HCT116 (cell line): Measurements from ENCODE around the gene PDE6B. TPM values are rescaled to one million over a fixed set of nuclear protein-coding genes. Genes with fewer than 3 reads are reported as not detected.

Source experiments
- ATAC-seq: fragments of 200-7000 bp; cut with Tn5 transposase; 2 replicates; pipeline ENCODE4 v1.9.1; 2020; ENCODE audit warnings: mild to moderate bottlenecking, moderate library complexity
- BruUV-seq: library from RNA; stranded (reverse); fragments of 400-500 nt; replicated peaks from 2 replicates; lab custom pipeline; 2021; lab: Mats Ljungman, UMichigan
- CTCF ChIA-PET: fragments of 300-600 bp; sonication (Branson Sonifier 250); formaldehyde crosslinking; loops from one replicate; lab custom pipeline; 2021; ENCODE audit warnings: antibody characterized with exemption; lab: Charles Lee
- POLR2A ChIA-PET: fragments of 300-600, 350-600 bp; sonication (Branson Sonifier 250); formaldehyde crosslinking; loops from one replicate; lab custom pipeline; 2021; ENCODE audit warnings: antibody characterized with exemption; lab: Charles Lee
- RAD21 ChIA-PET, 2 experiments: fragments of 300-600 bp; sonication (Branson Sonifier 250); formaldehyde crosslinking; loops; one replicate each; lab custom pipeline; 2023; ENCODE audit warnings: low total read pairs in 2 of 2; ENCODE audit not compliant: uncharacterized antibody in 2 of 2, unreplicated experiment in 2 of 2, low non-redundant PET in 1 of 2; lab: Charles Lee
- DNase-seq: peaks from one replicate; pipeline ENCODE4 v3.0.0-alpha.2; 2010; ENCODE audit warnings: low read depth, low spot score
- H2AFZ ChIP-seq: fragments of 200-600 bp; shearing (Covaris generic), sonication (generic); 2 replicates; pipeline ENCODE4 v1.6.1; 2017; ENCODE audit warnings: low read depth, mixed run types, mixed read lengths, antibody characterized with exemption, low read length; ENCODE audit not compliant: poor library complexity, severe bottlenecking
- H3K27ac ChIP-seq: 2 replicates; pipeline ENCODE4 v1.5.1; 2012; ENCODE audit warnings: low read depth, low read length
- H3K27me3 ChIP-seq: fragments of 200-600 bp; sonication (generic); 2 replicates; pipeline ENCODE4 v1.6.1; 2016; ENCODE audit warnings: mixed run types, low read length, mixed read lengths; ENCODE audit not compliant: insufficient read depth
- H3K36me3 ChIP-seq, 2 experiments: fragments of 200-500 bp in 1 of 2; fragments of 200-600 bp in 1 of 2; sonication (Bioruptor generic) in 1 of 2; sonication (generic) in 1 of 2; 2 replicates each; pipeline versions ENCODE4 v1.5.1 to v1.6.1; 2014 to 2016; ENCODE audit warnings: low read length in 2 of 2, inconsistent platforms in 1 of 2, mixed read lengths in 1 of 2, mixed run types in 1 of 2; ENCODE audit not compliant: insufficient read depth in 2 of 2, control insufficient read depth in 1 of 2
- H3K4me1 ChIP-seq, 2 experiments: fragments of 200-600 bp in 1 of 2; sonication (generic) in 1 of 2; 2 replicates each; pipeline versions ENCODE4 v1.5.1 to v1.6.1; 2012 to 2017; ENCODE audit warnings: low read length in 2 of 2, inconsistent platforms in 1 of 2, mild to moderate bottlenecking in 1 of 2, mixed read lengths in 1 of 2, mixed run types in 1 of 2, moderate library complexity in 1 of 2; ENCODE audit not compliant: insufficient read depth in 2 of 2, control insufficient read depth in 1 of 2
- H3K4me2 ChIP-seq: fragments of 200-600 bp; sonication (generic); 2 replicates; pipeline ENCODE4 v1.6.1; 2017; ENCODE audit warnings: mixed run types, low read length, mixed read lengths
- H3K4me3 ChIP-seq, 2 experiments: fragments of 200-600 bp in 1 of 2; sonication (generic) in 1 of 2; replicated peaks in 1 of 2; 2 replicates each; pipeline ENCODE4 v1.5.1; 2011 to 2016; ENCODE audit warnings: low read length in 2 of 2, control low read depth in 1 of 2, low read depth in 1 of 2, mild to moderate bottlenecking in 1 of 2, mixed read lengths in 1 of 2, mixed run types in 1 of 2
- H3K79me2 ChIP-seq: fragments of 200-600 bp; sonication (generic); 2 replicates; pipeline ENCODE4 v1.6.1; 2017; ENCODE audit warnings: mild to moderate bottlenecking, mixed run types, low read length, moderate library complexity, mixed read lengths; ENCODE audit not compliant: insufficient read depth
- H3K9ac ChIP-seq: fragments of 200-600 bp; sonication (generic); 2 replicates; pipeline ENCODE4 v1.6.1; 2016; ENCODE audit warnings: low read length, mixed read lengths
- H3K9me2 ChIP-seq: fragments of 200-600 bp; sonication (generic), shearing (Covaris generic); 2 replicates; pipeline ENCODE4 v1.6.1; 2017; ENCODE audit warnings: mixed run types, mild to moderate bottlenecking, moderate library complexity; ENCODE audit not compliant: insufficient read depth
- H3K9me3 ChIP-seq, 2 experiments: fragments of 200-500 bp in 1 of 2; fragments of 200-600 bp in 1 of 2; sonication (Bioruptor generic) in 1 of 2; sonication (generic) in 1 of 2; 2 replicates each; pipeline ENCODE4 v1.6.1; 2014 to 2017; ENCODE audit warnings: low read length in 2 of 2, mixed read lengths in 2 of 2, inconsistent platforms in 1 of 2, low read depth in 1 of 2, mild to moderate bottlenecking in 1 of 2, mixed run types in 1 of 2, moderate library complexity in 1 of 2; ENCODE audit not compliant: control insufficient read depth in 1 of 2, insufficient read depth in 1 of 2
- H4K20me1 ChIP-seq: fragments of 200-600 bp; sonication (generic), shearing (Covaris generic); 2 replicates; pipeline ENCODE4 v1.6.1; 2017; ENCODE audit warnings: mixed run types, mild to moderate bottlenecking, moderate library complexity; ENCODE audit not compliant: insufficient read depth
- CBX3 ChIP-seq: IDR thresholded peaks from 2 replicates; pipeline ENCODE4 v1.6.1; 2012; ENCODE audit warnings: low read depth
- EZH2 ChIP-seq: fragments of 200-600 bp; sonication (generic); IDR thresholded peaks from 2 replicates; pipeline ENCODE4 v1.6.1; 2017; ENCODE audit warnings: antibody characterized with exemption, mixed run types
- FOSL1 ChIP-seq: IDR thresholded peaks from 2 replicates; pipeline ENCODE4 v1.6.1; 2012; ENCODE audit warnings: low read depth
- JUND ChIP-seq: IDR thresholded peaks from 2 replicates; pipeline ENCODE4 v1.6.1; 2012
- POLR2A ChIP-seq: IDR thresholded peaks from 2 replicates; pipeline ENCODE4 v1.7.0; 2011; ENCODE audit warnings: borderline replicate concordance; ENCODE audit not compliant: insufficient read depth, insufficient read length; ENCODE audit errors: extremely low read depth
- POLR2AphosphoS5 ChIP-seq: IDR thresholded peaks from 2 replicates; pipeline ENCODE4 v1.6.1; 2011; ENCODE audit warnings: mild to moderate bottlenecking, low read depth, low read length, moderate library complexity
- RAD21 ChIP-seq: IDR thresholded peaks from 2 replicates; pipeline ENCODE4 v1.6.1; 2012; ENCODE audit warnings: low read depth, mild to moderate bottlenecking
- SIN3A ChIP-seq: IDR thresholded peaks from 2 replicates; pipeline ENCODE4 v1.6.1; 2012; ENCODE audit warnings: low read depth
- ZNF274 ChIP-seq: fragments of 200-500 bp; sonication (Bioruptor generic); IDR thresholded peaks from 2 replicates; pipeline ENCODE4 v1.6.1; 2014; ENCODE audit warnings: mild to moderate bottlenecking, low read depth, low read length, inconsistent platforms
- intact Hi-C: fragments of 100-400 bp; cut with micrococcal nuclease; formaldehyde crosslinking; loops from 2 replicates; pipeline ENCODE4 v1.10.0; 2022
- total RNA-seq: library from RNA; stranded (reverse); gene quantifications from one replicate; pipeline ENCODE4 v1.2.1, GENCODE V29; 2021; ENCODE audit not compliant: unreplicated experiment
- TF ChIP-seq, protein P1 (sequence below), 3 experiments: fragments of 200-600 bp in 1 of 3; sonication (generic) in 1 of 3; IDR thresholded peaks in 2 of 3; conservative IDR thresholded peaks in 1 of 3; 2 replicates each; pipeline ENCODE4 v1.5.1; 2012 to 2017; ENCODE audit warnings: low read depth in 2 of 3, low read length in 2 of 3, antibody characterized with exemption in 1 of 3, borderline replicate concordance in 1 of 3, control low read depth in 1 of 3, mild to moderate bottlenecking in 1 of 3, mixed read lengths in 1 of 3, mixed run types in 1 of 3, moderate library complexity in 1 of 3; ENCODE audit not compliant: insufficient read depth in 1 of 3
- TF ChIP-seq, protein P2 (sequence below): IDR thresholded peaks from 2 replicates; pipeline ENCODE4 v1.6.1; 2011; ENCODE audit warnings: mild to moderate bottlenecking, low read length, moderate library complexity; ENCODE audit not compliant: insufficient replicate concordance; ENCODE audit errors: extremely low read depth
- TF ChIP-seq, protein P3 (sequence below): IDR thresholded peaks from 2 replicates; pipeline ENCODE4 v1.6.1; 2012; ENCODE audit warnings: low read depth

The PDE6B gene
- total RNA-seq, 1 experiment from 2014 or later: not detected

DNA sequence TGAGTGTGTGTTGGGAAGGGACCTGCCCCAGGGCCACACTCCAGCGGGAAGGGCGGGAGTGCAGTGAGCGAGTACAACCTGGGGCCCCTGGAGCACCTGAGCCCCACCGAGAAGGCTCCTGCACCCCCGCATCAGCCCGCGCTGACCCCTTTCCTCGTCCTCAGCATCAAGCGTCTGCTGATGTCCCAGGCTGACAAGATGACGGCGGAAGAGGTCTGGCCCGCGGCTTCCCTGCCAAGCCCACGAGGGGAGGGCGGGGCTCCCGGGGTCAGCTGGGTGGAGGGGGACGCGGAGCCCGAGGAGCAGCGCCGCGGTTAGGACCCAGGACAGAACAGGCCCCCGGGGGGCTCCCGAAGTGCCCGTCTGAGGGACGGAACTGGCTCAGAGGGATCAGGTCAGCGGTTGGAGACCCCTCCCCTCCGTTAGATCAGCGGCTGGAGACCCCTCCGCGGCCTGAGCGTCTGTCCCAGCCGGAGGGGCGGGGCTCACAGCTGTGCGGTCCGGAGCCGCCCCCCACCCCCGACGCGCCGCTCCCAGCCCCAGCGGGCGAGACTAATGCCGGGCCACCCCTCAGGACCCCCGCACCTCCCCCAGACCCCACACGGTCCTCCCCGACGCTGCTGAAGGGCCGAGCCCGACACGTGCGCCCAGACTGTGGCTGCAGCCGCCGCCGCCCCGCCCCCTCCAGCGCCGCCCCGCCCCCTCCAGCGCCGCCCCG is 55.7 kb downstream of the PDE6B start:
- intact Hi-C loops: no loop called here
- H3K9me2 ChIP-seq: no peaks in the 10 kb centered on the region
- ChIA-PET RAD21 (no interaction called here), CTCF (no interaction called here), POLR2A (no interaction called here)
- no peak overlapping the region; the same call in 1 of the 2 replicates for H3K27ac ChIP-seq
- H3K27me3 ChIP-seq: no peaks in the 10 kb centered on the region
- BruUV-seq: no TSS peak
- H3K79me2 ChIP-seq: no peaks in the 10 kb centered on the region
- no peak for TF ChIP-seq JUND
- no peak for TF ChIP-seq FOSL1
- TF ChIP-seq EZH2: no peak
- TF ChIP-seq, protein P1, sequence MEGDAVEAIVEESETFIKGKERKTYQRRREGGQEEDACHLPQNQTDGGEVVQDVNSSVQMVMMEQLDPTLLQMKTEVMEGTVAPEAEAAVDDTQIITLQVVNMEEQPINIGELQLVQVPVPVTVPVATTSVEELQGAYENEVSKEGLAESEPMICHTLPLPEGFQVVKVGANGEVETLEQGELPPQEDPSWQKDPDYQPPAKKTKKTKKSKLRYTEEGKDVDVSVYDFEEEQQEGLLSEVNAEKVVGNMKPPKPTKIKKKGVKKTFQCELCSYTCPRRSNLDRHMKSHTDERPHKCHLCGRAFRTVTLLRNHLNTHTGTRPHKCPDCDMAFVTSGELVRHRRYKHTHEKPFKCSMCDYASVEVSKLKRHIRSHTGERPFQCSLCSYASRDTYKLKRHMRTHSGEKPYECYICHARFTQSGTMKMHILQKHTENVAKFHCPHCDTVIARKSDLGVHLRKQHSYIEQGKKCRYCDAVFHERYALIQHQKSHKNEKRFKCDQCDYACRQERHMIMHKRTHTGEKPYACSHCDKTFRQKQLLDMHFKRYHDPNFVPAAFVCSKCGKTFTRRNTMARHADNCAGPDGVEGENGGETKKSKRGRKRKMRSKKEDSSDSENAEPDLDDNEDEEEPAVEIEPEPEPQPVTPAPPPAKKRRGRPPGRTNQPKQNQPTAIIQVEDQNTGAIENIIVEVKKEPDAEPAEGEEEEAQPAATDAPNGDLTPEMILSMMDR (IDR thresholded peaks at IDR 0.05 in 2 of 3, conservative IDR thresholded peaks at IDR 0.05 in 1 of 3; ENCODE audit: borderline replicate concordance in 1 of 3, insufficient read depth in 1 of 3, low read depth in 2 of 3, low read length in 2 of 3): no peak
- TF ChIP-seq CBX3: no peak
- no peak for TF ChIP-seq POLR2A
- no peak for TF ChIP-seq RAD21
- TF ChIP-seq, protein P2, sequence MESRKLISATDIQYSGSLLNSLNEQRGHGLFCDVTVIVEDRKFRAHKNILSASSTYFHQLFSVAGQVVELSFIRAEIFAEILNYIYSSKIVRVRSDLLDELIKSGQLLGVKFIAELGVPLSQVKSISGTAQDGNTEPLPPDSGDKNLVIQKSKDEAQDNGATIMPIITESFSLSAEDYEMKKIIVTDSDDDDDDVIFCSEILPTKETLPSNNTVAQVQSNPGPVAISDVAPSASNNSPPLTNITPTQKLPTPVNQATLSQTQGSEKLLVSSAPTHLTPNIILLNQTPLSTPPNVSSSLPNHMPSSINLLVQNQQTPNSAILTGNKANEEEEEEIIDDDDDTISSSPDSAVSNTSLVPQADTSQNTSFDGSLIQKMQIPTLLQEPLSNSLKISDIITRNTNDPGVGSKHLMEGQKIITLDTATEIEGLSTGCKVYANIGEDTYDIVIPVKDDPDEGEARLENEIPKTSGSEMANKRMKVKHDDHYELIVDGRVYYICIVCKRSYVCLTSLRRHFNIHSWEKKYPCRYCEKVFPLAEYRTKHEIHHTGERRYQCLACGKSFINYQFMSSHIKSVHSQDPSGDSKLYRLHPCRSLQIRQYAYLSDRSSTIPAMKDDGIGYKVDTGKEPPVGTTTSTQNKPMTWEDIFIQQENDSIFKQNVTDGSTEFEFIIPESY: no peak
- TF ChIP-seq POLR2AphosphoS5: no peak
- TF ChIP-seq, protein P3, sequence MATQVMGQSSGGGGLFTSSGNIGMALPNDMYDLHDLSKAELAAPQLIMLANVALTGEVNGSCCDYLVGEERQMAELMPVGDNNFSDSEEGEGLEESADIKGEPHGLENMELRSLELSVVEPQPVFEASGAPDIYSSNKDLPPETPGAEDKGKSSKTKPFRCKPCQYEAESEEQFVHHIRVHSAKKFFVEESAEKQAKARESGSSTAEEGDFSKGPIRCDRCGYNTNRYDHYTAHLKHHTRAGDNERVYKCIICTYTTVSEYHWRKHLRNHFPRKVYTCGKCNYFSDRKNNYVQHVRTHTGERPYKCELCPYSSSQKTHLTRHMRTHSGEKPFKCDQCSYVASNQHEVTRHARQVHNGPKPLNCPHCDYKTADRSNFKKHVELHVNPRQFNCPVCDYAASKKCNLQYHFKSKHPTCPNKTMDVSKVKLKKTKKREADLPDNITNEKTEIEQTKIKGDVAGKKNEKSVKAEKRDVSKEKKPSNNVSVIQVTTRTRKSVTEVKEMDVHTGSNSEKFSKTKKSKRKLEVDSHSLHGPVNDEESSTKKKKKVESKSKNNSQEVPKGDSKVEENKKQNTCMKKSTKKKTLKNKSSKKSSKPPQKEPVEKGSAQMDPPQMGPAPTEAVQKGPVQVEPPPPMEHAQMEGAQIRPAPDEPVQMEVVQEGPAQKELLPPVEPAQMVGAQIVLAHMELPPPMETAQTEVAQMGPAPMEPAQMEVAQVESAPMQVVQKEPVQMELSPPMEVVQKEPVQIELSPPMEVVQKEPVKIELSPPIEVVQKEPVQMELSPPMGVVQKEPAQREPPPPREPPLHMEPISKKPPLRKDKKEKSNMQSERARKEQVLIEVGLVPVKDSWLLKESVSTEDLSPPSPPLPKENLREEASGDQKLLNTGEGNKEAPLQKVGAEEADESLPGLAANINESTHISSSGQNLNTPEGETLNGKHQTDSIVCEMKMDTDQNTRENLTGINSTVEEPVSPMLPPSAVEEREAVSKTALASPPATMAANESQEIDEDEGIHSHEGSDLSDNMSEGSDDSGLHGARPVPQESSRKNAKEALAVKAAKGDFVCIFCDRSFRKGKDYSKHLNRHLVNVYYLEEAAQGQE: no peak
- no peak for TF ChIP-seq SIN3A
- TF ChIP-seq ZNF274: no peak
- no peaks in the 10 kb centered on the region for H3K36me3 ChIP-seq
- H2AFZ ChIP-seq: no peak overlapping the region
- H3K9ac ChIP-seq: no peak overlapping the region
- peaks cover 17 to 48% of the 10 kb centered on the region in 2 experiments; a peak in 3 of 4 replicates for H3K4me1 ChIP-seq
- ATAC-seq: no peak
- H3K9me3 ChIP-seq: no peaks in the 10 kb centered on the region
- no peak overlapping the region for H3K4me2 ChIP-seq
- DNase-seq: no peak
- no peak overlapping the region for H3K4me3 ChIP-seq
- H4K20me1 ChIP-seq: no peaks in the 10 kb centered on the region
